ENCODE results near the gene CASP5. TPM values are rescaled to one million over a fixed set of nuclear protein-coding genes. Genes with fewer than 3 reads are reported as not detected.
"Not testable (repeated sequence)": the region's sequence is repeated elsewhere in the genome, so short reads cannot be mapped to it uniquely, and the experiment has no call there.

The CASP5 gene
- total RNA-seq, 4 donors from 2014 or later, result not detected

DNA sequence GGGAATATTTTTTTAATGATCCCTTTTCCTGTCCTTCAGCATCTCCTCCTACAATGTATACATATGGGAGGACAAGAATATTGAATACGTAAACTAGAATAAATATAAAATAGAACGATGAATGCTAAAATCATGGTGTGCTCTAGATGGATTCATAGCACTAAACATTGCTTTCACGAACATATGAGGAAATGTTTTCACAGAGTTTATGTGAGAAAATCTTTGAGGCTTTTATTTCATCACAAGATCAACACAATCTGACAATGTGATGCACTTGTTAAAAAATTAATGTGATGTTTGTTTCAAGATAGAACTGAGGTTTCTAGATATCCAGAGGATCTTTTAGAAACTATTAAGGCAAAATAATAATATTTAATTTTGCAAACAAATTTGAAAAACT lies 19.2 kb upstream of the CASP5 start:
- in situ Hi-C loops (cut with MboI; ENCODE audit: low sequenced_read_pairs in 4 of 4) (no loop called here), intact Hi-C loops (cut with DNase I; ENCODE audit: low total_unique reads) (no loop called here)
- no peak for DNase-seq
- no peaks in the 10 kb centered on the region for H3K9me3 ChIP-seq
- no peak for TF ChIP-seq POLR2A (IDR thresholded peaks at IDR 0.05)
- TF ChIP-seq CTCF (IDR thresholded peaks at IDR 0.05 in 4 of 5, conservative IDR thresholded peaks at IDR 0.05 in 1 of 5), result no peak
- H3K4me1 ChIP-seq, result no peaks in the 10 kb centered on the region
- no peak overlapping the region for H3K27ac ChIP-seq
- no peaks in the 10 kb centered on the region for H3K27me3 ChIP-seq
- ATAC-seq, result no peak
- H3K4me3 ChIP-seq, result no peak overlapping the region
- H3K36me3 ChIP-seq, result no peaks in the 10 kb centered on the region

DNA sequence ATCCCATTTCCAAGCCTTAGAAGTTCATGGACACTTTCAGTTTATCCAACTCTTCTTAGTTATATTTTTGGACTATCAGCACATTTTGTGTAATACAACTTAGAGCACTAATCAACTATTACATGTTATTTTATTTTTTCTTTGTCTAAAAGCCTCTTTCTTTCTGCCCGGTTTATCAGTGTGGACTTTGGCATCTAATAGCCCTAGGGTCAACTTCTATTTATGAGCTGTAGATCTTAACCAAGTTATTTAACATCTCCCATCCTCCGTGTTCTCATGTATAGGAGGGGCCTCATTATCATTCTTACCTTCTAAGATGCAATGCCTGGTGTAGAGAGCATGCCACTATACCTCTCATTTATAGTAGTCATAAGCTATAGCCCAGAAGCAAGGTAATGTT lies 17.7 kb upstream of the CASP5 start:
- in situ Hi-C loops (cut with MboI; ENCODE audit: low sequenced_read_pairs in 4 of 4), result no loop called here
- TF ChIP-seq CTCF (IDR thresholded peaks at IDR 0.05 in 4 of 5, conservative IDR thresholded peaks at IDR 0.05 in 1 of 5) (no peak), POLR2A (IDR thresholded peaks at IDR 0.05) (no peak)
- Histone ChIP-seq H3K27ac (no peak overlapping the region), H3K4me3 (no peak overlapping the region), H3K36me3 (no peaks in the 10 kb centered on the region), H3K4me1 (no peaks in the 10 kb centered on the region), H3K9me3 (no peaks in the 10 kb centered on the region), H3K27me3 (no peaks in the 10 kb centered on the region)
- intact Hi-C loops (cut with DNase I; ENCODE audit: low total_unique reads), result no loop called here
- no peak for DNase-seq
- no peak for ATAC-seq

GRCh38 chr11:105034813-105035620 lies 12.0 kb upstream of the CASP5 start, which contains the start of gene CASP1:
TSS of gene CASP1 (minus strand) at chr11:105035144. CDS start at chr11:105035113, 31 bp downstream.
- DNase-seq (no peak), ATAC-seq (peak; percentile 85 to 87)
- H3K36me3 ChIP-seq, result no peaks in the 10 kb centered on the region
- H3K27me3 ChIP-seq, result no peaks in the 10 kb centered on the region
- intact Hi-C loops (cut with DNase I; ENCODE audit: low total_unique reads) (no loop called here), in situ Hi-C loops (cut with MboI; ENCODE audit: low sequenced_read_pairs in 4 of 4) (no loop called here)
- no peaks in the 10 kb centered on the region for H3K9me3 ChIP-seq
- H3K4me3 ChIP-seq, result peak within 1 kb of the TSS; percentile 30 to 49 (median 46)
- no peak for TF ChIP-seq CTCF (IDR thresholded peaks at IDR 0.05 in 4 of 5, conservative IDR thresholded peaks at IDR 0.05 in 1 of 5)
- TF ChIP-seq POLR2A (IDR thresholded peaks at IDR 0.05), result peak in 1 of 2 donors; percentile 26
- H3K27ac ChIP-seq, result peak within 1 kb of the TSS; percentile 56 to 66 (median 60)
- peaks cover 0 to 7% of the 10 kb centered on the region in 2 donors for H3K4me1 ChIP-seq

DNA sequence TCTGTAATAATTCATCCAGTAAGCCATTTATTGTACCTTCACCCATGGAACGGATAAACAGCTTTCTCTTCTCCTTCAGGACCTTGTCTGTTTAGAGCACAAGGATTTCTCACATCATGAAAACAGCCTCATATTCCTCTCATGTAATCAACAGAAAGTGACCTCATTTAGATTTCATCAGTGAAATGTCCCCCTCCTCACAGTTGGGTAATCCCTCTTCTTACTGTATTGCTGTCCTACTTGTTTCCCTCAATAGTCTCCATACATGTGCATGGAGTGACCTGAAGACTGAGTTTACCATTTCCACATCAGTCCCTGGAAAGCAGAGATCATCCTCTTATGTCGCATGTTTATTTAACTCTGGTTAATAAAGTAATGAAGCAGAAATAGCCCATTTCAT lies 11.4 kb upstream of the CASP5 start:
- intact Hi-C loops (cut with DNase I; ENCODE audit: low total_unique reads); H3K27me3 ChIP-seq; DNase-seq; in situ Hi-C loops (cut with MboI; ENCODE audit: low sequenced_read_pairs in 4 of 4); H3K36me3 ChIP-seq; H3K4me1 ChIP-seq; H3K9me3 ChIP-seq: not testable (repeated sequence)
- Histone ChIP-seq H3K27ac (peak overlapping the region; percentile 56 to 66 (median 60)), H3K4me3 (peak overlapping the region; percentile 30 to 49 (median 46))
- peak in 1 of 2 donors; percentile 26 for ATAC-seq

DNA sequence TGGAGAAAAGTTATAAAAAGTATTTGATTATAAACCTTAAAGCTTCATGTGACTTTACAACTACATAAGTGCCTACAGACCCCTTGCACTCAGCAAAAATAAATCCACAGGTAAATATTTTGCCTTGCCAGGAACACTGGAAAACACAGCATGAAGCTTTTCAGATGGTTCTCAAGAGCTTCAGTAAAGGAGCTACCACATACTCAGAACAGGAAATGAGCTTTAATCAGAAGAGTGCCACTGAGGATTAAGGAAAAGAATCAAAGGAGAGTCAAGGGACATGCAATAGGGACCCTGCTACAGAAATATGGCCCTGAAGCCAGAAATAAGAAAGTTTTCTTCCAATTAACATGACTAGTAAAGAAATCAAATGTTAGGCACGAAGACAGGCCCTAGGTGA lies 10.8 kb upstream of the CASP5 start:
- no peaks in the 10 kb centered on the region for H3K9me3 ChIP-seq
- in situ Hi-C loops (cut with MboI; ENCODE audit: low sequenced_read_pairs in 4 of 4), result no loop called here

More for the DNA sequence above, 10.8 kb upstream of the CASP5 start:
- ATAC-seq (no peak), DNase-seq (no peak)
- Histone ChIP-seq H3K27ac (peak overlapping the region in 1 of 4 donors; percentile 57), H3K36me3 (no peaks in the 10 kb centered on the region), H3K4me3 (peak overlapping the region; percentile 29 to 49 (median 36)), H3K27me3 (no peaks in the 10 kb centered on the region), H3K4me1 (peaks cover 0 to 7% of the 10 kb centered on the region in 2 donors)
- intact Hi-C loops (cut with DNase I; ENCODE audit: low total_unique reads), result no loop called here
- no peak for TF ChIP-seq CTCF (IDR thresholded peaks at IDR 0.05 in 4 of 5, conservative IDR thresholded peaks at IDR 0.05 in 1 of 5)
- TF ChIP-seq POLR2A (IDR thresholded peaks at IDR 0.05), result no peak
